Measurements from ENCODE around the gene RUNX1. TPM values are rescaled to one million over a fixed set of nuclear protein-coding genes. Genes with fewer than 3 reads are reported as not detected.

Gene RUNX1
- total and polyA plus RNA-seq, 7 donors, result 8.7 to 230 (median 30.1) TPM

DNA sequence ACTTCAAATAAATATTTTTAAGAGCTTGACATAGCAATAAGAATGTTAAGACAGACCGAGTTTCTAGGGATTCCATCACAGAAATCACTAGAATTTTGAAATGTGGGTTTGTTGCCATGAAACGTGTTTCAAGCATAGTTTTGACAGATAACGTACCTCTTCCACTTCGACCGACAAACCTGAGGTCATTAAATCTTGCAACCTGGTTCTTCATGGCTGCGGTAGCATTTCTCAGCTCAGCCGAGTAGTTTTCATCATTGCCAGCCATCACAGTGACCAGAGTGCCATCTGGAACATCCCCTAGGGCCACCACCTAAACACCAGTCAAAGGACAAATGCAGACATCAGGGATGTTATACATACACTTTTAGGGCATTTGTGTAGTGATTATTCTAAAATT, 168.7 kb downstream of the RUNX1 start:
- Histone ChIP-seq H3K27ac (no peak overlapping the region), H3K4me3 (no peak overlapping the region), H3K9me3 (no peaks in the 10 kb centered on the region), H3K27me3 (ENCODE audit: insufficient read depth in 3 of 3, low read length in 2 of 3) (no peaks in the 10 kb centered on the region), H3K36me3 (ENCODE audit: insufficient read depth in 1 of 2, low read depth in 1 of 2) (peaks cover 5 to 93% of the 10 kb centered on the region in 2 donors), H3K4me1 (peaks cover 4% of the 10 kb centered on the region)
- DNase-seq, result no peak
- 91 to 92% (median 92%) methylated on average over 7 of the region's 7 CpGs for WGBS, 3 donors
- TF ChIP-seq, protein P1, sequence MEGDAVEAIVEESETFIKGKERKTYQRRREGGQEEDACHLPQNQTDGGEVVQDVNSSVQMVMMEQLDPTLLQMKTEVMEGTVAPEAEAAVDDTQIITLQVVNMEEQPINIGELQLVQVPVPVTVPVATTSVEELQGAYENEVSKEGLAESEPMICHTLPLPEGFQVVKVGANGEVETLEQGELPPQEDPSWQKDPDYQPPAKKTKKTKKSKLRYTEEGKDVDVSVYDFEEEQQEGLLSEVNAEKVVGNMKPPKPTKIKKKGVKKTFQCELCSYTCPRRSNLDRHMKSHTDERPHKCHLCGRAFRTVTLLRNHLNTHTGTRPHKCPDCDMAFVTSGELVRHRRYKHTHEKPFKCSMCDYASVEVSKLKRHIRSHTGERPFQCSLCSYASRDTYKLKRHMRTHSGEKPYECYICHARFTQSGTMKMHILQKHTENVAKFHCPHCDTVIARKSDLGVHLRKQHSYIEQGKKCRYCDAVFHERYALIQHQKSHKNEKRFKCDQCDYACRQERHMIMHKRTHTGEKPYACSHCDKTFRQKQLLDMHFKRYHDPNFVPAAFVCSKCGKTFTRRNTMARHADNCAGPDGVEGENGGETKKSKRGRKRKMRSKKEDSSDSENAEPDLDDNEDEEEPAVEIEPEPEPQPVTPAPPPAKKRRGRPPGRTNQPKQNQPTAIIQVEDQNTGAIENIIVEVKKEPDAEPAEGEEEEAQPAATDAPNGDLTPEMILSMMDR (IDR thresholded peaks at IDR 0.05), result no peak
- intact Hi-C loops (cut with DNase I), result loop anchor here in 1 of 2 donors (10.0 kb wide), 1 partner anchor 1054 kb away; no protein-coding TSS in a partner anchor
- no peak for ATAC-seq

DNA sequence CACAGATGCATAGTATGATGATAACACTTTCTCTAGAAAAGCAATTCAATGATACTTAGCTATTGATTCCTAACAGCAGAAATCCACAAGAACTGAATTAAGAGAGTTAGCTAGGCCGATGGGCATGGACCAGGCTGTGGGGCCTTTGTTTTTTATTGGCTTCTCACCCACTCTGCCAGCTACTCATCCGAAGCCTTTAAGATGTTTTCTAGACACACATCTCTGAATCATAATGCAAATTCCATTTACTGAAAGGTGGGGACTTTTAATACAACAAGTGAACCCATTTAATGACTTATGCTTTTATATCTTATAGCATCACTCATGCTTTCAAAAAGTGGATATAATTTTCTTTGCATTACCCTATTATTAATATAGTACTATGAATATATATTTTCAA, 170.2 kb downstream of the RUNX1 start:
- peaks cover 4% of the 10 kb centered on the region for H3K4me1 ChIP-seq
- no peak overlapping the region for H3K27ac ChIP-seq
- peaks cover 5 to 100% of the 10 kb centered on the region in 2 donors for H3K36me3 ChIP-seq (ENCODE audit: insufficient read depth in 1 of 2, low read depth in 1 of 2)
- intact Hi-C loops (cut with DNase I), result no loop called here
- no peak overlapping the region for H3K4me3 ChIP-seq
- H3K9me3 ChIP-seq, result no peaks in the 10 kb centered on the region
- DNase-seq (no peak), ATAC-seq (no peak)
- no peaks in the 10 kb centered on the region for H3K27me3 ChIP-seq (ENCODE audit: insufficient read depth in 3 of 3, low read length in 2 of 3)
- TF ChIP-seq, protein P1 (IDR thresholded peaks at IDR 0.05), result no peak
- WGBS, 3 donors, result 86 to 93% (median 90%) methylated on average over 2 of the region's 2 CpGs

DNA sequence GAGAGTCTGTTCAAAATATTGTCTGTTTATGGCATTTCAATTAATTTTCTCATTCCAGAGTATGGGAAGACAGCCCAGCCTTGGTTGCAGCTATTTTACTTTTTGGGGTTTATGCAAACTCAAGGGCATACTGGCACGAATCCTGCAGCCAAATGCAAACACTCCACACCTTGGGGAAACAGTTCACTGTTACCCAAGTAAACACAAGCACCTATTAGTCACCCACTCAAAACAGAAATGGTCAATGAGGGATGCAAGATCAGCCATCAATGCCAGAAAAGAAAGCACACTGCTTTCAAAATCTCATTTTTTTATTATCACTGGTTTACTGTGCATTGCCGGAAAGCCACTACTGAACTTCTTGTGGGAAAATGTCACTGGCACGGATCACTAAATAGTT, 170.6 kb downstream of the RUNX1 start:
- no peak for DNase-seq
- Histone ChIP-seq H3K27me3 (ENCODE audit: insufficient read depth in 3 of 3, low read length in 2 of 3) (no peaks in the 10 kb centered on the region), H3K4me1 (peaks cover 1% of the 10 kb centered on the region), H3K9me3 (no peaks in the 10 kb centered on the region), H3K36me3 (ENCODE audit: insufficient read depth in 1 of 2, low read depth in 1 of 2) (peaks cover 2 to 100% of the 10 kb centered on the region in 2 donors), H3K27ac (no peak overlapping the region), H3K4me3 (no peak overlapping the region)
- WGBS, 3 donors, result 87 to 90% (median 88%) methylated on average over 3 of the region's 3 CpGs
- intact Hi-C loops (cut with DNase I), result no loop called here
- ATAC-seq, result peak in 2 of 4 donors; percentile 40 to 44
- TF ChIP-seq, protein P1 (IDR thresholded peaks at IDR 0.05), result no peak

DNA sequence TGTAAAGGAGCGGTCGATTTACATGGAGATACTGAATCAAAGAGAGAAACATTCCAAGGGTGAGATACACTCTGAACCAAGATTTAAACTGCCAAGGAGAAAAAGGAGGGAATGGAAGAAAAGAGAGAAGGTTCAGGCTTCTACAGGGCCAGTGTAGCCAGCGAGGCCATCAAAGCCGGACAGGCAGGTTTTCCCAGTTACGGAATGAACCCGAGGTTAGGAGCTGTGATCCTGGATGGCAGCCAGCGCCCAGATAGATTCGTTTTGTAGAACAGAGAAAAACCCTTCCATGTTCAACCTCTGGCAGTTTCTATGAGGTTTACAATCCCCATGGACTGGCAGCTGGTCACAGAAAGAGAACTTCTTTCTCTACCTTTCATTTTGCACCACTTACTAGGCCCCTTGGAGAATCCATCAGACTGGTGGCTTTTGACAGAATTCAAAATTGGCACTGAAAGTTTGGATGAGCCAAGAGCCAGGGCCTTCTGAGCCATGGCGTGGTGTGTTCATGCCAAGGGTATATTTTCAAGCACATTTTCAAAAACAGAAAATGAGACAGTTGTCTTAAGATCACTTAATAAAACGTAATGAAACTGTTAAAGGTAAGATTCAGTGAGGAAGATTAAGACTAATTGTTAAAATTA, 171.5 kb downstream of the RUNX1 start:
- no peaks in the 10 kb centered on the region for H3K4me1 ChIP-seq
- intact Hi-C loops (cut with DNase I), result no loop called here
- WGBS, 3 donors, result 60 to 80% (median 63%) methylated on average over 10 of the region's 10 CpGs
- H3K27ac ChIP-seq, result no peak overlapping the region
- no peak for ATAC-seq
- TF ChIP-seq, protein P1 (IDR thresholded peaks at IDR 0.05), result no peak
- no peak overlapping the region for H3K4me3 ChIP-seq
- DNase-seq, result no peak
- H3K9me3 ChIP-seq, result no peaks in the 10 kb centered on the region
- H3K27me3 ChIP-seq (ENCODE audit: insufficient read depth in 3 of 3, low read length in 2 of 3), result no peaks in the 10 kb centered on the region
- H3K36me3 ChIP-seq (ENCODE audit: insufficient read depth in 1 of 2, low read depth in 1 of 2), result peaks cover 3 to 100% of the 10 kb centered on the region in 2 donors

DNA sequence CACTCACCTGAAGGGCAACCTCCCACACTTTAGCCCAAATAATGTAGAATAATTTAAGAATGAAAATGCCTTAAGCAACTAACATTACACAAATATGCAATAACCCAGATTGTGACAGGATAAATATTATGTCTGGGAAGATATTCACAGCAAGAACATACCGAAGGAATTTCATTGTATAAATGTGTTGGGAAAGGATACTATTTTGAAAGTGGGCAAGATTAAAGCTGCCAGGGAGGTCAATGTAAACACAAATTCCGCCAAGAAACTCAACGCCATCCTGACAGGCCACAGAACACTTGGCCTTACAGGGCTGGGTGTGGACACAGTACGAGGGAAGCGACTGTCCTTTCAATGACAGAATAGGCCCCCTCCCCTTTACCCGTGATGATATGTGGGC, 173.3 kb downstream of the RUNX1 start:
- H3K4me3 ChIP-seq, result no peak overlapping the region
- WGBS, 3 donors, result 91 to 96% (median 95%) methylated on average over 6 of the region's 6 CpGs
- no peaks in the 10 kb centered on the region for H3K4me1 ChIP-seq
- no peaks in the 10 kb centered on the region for H3K9me3 ChIP-seq
- DNase-seq (no peak), ATAC-seq (no peak)
- TF ChIP-seq, protein P1 (IDR thresholded peaks at IDR 0.05), result no peak
- intact Hi-C loops (cut with DNase I), result no loop called here
- no peaks in the 10 kb centered on the region for H3K27me3 ChIP-seq (ENCODE audit: insufficient read depth in 3 of 3, low read length in 2 of 3)
- H3K27ac ChIP-seq, result no peak overlapping the region
- H3K36me3 ChIP-seq (ENCODE audit: insufficient read depth in 1 of 2, low read depth in 1 of 2), result peaks cover 5 to 100% of the 10 kb centered on the region in 2 donors

Data from psoas muscle (tissue), 8 donors.